COLO829 (cell line): Measurements from ENCODE around the gene HIC2.
"Not testable (repeated sequence)": the region's sequence is repeated elsewhere in the genome, so short reads cannot be mapped to it uniquely, and the experiment has no call there.

Experiments used
- DNase-seq: peaks from one replicate; pipeline ENCODE4 v3.0.0; 2012; ENCODE audit warnings: low spot score

Gene HIC2

GRCh38 chr22:21490556-21490955 is 73.4 kb downstream of the HIC2 start:
- DNase-seq: not testable (repeated sequence)

- not testable (repeated sequence) for DNase-seq
Observed at GRCh38 chr22:21492271-21492670, 75.1 kb downstream of the HIC2 start.

- DNase-seq: not testable (repeated sequence)
Observed at GRCh38 chr22:21493789-21494782, 76.9 kb downstream of the HIC2 start.

- DNase-seq: not testable (repeated sequence)
Observed at GRCh38 chr22:21497984-21498383, 80.8 kb downstream of the HIC2 start.

GRCh38 chr22:21498489-21498888 is 81.3 kb downstream of the HIC2 start:
- DNase-seq: not testable (repeated sequence)

GRCh38 chr22:21499623-21500506 is 82.7 kb downstream of the HIC2 start:
- not testable (repeated sequence) for DNase-seq
